NOMO-1 treated with DMSO at 0.1 percent for 48 hours (cell line): ENCODE measurements around the gene TP53TG5.
"Not testable (repeated sequence)": the region's sequence is repeated elsewhere in the genome, so short reads cannot be mapped to it uniquely, and the experiment has no call there.

ENCODE experiments used
- DNase-seq: peaks from one replicate; lab custom pipeline; 2025; ENCODE audit not compliant: unreplicated experiment; lab: John Stamatoyannopoulos, UW

The TP53TG5 gene

DNA sequence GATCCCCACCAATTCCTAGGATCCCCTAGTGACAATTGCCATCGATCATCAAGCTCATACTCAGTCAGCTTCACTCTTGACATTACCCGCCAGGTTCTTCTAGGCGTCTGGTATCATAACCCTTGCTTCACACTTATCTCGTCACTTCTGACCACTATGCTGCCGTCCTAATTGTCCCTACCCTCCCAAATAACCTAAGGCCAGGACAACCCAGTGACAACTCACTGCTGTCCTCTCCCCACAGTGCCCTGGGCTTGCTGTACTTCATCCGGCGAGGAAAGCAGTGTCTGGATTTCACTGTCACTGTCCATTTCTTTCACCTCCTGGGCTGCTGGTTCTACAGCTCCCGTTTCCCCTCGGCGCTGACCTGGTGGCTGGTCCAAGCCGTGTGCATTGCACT is 11.5 kb downstream of the TP53TG5 start:
- no peak for DNase-seq

DNA sequence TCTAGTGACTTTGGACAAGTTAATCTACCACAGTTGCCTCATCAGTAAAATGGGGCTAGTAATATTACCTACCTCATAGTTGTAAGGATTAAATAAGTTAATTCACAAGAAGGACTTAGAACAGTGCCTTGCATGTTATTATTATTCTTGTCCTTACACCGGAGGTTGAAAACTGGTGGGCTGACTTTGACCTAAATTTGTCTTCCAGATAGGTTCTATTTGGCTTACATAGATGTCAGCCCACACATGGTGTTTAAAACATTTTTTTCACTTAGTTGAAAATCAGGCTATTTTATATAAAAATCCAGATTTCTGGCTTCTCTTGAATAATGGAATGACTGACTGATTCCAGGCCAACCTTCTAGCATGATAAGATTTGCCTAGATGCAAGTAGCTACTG is 11.9 kb downstream of the TP53TG5 start:
- no peak for DNase-seq

DNA sequence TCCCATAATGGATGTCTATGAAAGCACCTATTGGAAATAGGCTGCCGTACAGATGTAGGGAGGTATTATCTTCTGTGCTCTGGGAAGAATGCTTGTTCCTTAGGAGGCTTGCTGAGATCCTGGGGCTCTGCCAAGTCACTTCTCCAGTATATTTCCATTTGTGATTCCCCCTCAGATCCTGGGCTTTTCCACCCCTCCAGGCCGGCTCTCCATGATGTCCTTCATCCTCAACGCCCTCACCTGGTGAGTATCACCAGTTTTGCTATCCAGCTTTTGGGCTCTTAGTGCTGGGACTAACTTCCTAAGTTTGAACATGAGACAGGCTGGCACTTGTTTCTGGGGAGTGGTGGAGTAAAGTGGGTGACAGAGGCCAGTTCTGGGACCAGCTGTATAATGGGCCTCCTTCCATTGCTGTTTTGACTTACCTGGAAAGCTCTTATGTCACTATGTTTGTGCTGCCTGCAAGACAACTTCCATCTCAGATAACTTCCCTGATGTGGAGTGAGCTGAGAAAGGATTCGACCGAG is 12.6 kb downstream of the TP53TG5 start:
- no peak for DNase-seq

DNA sequence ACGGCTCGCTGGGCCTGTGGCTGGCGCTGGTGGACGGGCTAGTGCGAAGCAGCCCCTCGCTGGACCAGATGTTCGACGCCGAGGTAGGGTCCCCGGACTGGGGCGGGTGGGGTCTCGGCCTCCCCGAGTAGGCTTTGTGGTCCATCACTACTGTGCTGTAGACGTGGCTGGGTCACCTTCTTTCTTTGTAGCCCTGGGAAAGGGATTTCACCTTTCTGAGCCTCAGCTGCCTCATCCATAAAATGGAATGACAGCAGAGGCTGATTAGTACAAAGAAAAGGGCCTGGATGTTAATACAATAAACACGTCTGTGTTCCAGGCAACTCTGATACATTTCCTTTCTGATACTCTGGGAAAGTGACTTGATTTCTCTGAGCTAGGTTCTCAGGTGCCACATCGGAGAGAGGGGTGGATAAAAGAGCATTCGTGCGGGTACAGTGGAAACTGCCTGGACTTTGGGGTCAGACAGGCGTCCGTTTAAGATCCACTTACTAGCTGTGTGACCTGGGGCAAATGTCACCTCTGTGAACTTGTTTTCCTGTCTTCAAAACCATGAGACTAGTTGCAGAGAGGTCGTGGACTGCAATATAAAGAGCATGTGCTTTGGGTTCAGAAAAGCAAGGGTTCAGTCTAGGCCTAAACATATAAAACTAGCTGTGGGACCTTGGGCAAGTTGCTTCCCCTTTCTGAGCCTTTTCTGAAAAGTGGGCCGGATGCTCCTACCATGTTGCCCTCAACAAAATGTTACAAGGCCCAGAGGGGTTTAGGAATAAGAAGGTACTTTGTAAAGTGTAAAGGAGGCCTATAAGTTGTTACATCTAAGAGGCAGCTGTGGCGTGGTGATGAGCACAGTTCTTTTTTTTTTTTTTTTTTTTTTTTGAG is 14.3 kb downstream of the TP53TG5 start:
- no peak for DNase-seq

DNA sequence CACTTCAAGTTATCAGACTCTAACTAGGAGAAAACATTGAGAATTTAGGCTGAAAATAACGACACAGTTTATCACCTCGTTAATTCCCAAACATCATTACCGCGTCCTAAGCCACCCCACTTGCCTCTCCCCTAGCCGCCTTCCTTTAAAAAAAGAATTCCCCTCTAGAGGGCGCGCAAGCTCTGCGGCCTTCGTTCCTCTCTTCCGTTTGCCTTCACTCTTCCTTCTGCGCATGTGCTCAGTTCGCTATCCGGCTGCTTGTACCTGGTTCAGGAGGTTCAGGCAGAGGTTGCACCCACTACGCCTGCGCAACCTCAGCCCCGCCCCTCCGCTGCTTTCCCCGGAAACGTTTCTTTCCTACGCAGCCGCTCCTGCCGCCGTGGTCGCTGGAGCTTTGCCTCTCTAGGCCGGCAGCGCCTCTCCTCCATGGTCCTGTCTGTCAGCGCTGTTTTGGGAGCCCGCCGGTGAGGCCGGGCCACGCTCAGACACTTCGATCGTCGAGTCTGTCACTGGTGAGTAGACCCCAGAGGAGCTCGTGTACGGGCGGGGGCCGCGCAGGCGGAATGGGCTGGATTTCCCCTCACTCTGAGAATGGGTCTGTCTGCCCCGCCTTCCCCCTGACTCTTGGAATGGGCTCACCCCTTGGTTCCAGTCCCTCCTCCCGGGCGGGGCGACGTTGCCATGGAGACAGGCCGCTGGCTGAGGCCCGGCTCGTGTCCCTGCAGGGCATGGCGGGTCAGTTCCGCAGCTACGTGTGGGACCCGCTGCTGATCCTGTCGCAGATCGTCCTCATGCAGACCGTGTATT is 15.1 kb downstream of the TP53TG5 start, which contains the start of gene SYS1:
SYS1 (plus strand) TSS at position 353 of the 807 bp plus-strand sequence; CDS start at position 729, 376 bp downstream.
- DNase-seq: peak; percentile 99

DNA sequence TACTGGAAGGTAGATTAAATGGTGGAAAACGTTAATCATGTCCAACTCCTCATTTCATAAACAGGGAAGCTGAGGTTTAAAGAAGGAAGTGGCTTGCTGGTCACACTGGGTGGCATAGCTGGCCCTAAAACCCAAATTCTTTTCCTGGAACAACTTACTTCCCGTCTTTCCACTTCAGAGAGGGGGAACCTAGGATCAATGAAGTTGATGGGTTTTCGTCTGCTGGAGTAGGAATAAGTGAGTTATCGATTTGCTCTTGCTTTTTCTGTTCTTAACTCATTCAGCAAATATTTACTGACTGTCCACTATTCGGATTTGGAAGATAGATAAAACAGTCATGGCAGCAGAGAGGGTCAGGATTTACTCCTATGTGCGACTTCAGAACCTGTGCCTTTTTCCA is 16.3 kb downstream of the TP53TG5 start:
- peak; percentile 34 for DNase-seq

DNA sequence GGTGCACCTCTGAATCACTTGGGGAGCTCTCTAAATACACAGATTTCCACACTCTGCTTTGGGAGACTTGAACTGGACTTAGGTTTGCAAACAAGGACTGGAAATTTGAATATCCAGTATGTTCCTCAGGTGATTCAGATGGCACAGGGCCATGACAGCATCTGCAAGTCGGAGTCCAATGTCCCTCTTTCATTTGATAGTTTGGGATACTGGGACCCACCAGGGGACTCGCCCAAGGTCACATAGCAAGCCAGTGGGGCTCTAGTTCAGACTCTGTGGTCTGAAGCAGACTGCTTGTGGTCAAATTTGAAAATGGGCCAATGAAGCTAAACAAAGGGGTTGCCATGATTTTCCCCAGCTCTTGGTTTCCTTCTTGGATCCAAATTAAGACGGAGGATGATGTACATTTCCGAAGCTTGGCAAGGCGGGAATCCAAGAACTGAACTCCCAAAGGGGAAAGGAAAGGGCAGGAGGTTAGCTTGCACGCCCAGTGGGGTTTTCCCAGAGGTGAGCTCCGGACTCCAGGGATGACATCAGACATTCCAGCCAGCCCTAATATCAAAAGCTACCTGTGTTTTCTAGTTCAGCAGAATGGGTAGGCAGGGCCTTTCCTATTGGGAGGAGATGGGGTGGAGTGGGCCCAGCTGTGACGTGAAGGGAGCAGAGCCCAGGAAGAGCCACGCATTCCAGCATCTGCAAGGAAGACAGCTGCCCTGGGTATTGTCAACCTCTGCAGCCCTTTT is 18.5 kb downstream of the TP53TG5 start:
- no peak for DNase-seq

DNA sequence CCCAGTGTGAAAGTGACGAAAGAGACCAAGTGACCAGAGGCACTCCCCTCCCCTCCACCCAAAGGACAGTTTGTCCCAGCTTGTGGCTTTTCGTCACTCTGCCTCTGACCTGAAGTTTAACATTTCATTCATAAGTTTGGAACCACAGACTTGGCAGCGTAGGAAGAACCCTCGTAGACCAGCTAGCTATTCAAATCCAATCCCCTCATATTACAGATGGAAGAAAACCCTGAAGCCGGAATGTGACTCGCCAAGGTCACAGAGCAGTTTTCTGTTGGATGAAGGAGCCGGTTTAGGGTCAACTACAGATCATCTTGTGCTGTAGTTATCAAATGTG is 19.1 kb downstream of the TP53TG5 start:
- no peak for DNase-seq

DNA sequence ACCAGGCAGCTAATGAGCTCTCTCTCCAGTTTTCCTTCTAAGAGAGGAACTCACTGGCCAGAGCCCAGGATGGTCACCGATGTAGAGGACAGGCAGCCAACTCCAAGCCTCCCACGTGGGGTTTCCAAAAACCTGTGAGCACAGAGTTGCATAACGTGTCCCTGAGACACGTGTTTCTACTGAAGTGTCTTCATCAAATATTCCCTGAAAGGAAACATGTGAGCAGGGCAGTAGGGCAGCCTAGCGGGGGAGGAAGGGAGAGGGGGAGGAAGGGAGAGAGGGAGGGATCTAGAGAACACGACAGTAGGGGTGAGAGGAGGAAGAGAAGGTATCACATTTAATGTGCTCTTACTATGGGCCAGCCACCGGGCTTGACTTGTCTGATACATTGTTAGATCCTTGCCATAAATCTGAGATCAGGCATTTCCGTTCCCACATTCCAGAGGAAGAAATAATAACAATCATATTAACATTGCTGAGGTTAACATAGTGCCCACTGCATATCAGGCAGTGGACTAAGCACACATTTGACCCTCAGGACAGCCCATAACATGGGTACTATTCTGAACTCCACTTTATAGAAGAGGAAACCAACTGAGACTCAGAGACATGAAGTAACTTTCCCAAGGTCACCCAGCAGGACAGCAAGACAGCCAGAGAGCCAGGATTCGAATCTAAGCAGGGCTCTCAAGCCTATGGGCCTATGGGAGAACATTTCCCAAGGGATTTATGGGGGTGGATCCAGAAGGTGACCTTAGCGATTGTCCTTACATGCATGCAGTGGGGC is 19.6 kb downstream of the TP53TG5 start:
- peak; percentile 13 for DNase-seq

DNA sequence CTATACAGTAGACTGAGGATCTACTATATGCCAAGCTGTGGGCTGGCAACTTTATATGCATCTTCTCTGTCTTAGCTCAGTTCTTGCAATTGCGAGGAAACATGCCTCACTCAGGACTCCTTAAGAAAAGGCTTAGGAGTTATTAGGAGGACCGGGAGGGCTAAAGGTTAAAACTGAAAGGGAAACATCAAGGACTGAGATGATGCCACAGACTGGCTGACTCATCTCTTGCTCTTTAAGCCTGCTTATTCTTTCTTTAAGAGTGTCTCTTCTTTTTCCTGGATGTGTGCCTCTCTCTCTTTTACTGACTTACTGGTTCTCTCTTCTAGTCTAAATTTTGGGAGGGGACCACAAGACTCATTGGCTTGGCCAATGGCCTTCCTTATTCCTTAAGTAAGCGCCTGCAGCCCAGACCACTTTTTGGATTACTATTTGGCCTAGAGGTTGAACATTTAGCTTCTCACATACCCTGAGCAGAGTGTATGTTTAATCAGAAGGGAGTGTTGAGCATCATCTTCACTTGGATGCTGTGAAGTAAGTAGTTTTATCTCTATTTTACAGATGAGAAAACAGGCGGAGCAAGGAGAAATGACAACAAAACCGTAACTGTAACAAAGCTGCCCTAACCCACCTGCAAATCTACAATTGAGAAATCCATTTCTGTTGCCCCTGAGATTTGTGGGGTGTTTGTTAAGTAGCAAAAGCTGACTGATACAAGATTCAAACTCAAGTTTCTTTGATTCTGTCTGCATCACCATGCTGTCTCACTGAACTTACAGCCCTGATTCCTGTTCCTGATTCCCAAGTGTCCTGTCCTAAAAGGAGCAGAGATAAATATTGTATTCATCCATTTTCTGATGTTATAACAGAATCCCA is 22.7 kb downstream of the TP53TG5 start:
- peak; percentile 6 for DNase-seq

DNA sequence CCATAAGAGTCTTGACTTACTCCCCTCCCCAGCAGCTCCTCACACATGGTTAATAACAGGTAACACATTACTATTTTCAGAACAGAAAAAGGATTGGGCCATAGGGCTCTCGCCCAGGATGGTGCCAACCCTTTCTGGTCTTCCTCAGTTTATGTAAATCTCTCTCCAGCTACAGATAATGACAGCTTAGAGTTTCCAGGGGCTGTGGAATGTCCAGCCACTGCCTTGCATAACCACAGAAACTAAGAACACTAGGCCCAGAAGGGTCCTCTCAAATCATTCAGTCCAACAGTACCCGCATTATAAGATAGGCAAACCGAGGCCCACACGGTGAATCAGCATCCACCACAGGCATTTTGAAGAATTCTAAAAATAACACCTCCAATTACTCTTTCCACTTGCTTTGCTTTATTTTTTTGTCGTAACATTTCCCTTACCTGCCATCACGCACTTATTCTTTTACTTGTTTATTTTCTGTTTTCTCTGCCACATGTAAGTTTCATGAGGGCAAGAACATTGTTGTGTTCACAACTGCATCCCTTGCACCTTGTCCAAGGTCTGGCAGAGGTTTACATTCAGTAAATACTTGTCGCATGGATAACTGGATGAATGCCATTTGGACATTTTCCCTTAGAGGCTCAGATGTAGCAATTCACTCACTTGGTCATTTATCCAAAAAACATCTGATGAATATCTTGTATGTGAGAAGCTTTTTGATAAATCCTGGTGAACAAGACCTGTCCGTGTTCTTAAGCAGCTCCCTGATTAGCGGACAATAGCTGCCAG is 23.5 kb downstream of the TP53TG5 start:
- DNase-seq: no peak

DNA sequence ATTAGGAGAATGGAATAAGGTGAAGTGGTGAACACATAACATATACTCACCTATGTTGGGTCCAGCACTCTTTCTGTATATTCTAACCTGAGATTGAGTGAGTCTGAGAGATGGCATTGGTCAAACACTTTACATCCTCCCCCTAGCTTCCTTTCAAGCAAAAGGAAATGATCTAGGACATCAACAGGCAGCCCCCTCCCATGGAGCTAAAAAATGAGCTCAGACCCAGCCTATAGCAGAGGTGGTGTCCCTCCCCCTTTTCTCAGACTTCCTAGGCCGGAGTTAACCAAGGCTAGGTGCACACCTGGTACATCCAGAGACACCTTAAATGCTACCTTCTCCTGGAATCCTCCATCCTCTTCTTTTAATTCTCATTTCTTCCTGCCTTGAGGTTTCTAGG is 24.4 kb downstream of the TP53TG5 start:
- no peak for DNase-seq

DNA sequence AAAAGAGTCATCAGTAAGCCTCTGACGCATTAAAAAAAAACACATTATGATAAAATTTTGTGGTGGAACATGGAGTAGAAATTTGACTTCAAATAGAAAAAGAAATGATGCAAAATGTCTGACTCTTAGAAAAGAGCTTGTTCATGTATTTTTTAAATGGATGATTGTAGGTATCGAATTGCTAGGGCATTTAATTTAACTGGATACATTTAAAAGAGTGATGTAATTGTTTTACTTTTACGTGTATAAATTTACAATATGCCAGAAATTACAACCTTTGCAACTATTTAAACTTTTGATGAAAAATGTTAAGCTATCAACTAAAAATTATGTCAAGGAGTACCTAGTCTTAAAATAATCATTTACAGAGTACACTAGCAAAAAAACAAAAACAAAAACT is 25.4 kb downstream of the TP53TG5 start:
- no peak for DNase-seq

DNA sequence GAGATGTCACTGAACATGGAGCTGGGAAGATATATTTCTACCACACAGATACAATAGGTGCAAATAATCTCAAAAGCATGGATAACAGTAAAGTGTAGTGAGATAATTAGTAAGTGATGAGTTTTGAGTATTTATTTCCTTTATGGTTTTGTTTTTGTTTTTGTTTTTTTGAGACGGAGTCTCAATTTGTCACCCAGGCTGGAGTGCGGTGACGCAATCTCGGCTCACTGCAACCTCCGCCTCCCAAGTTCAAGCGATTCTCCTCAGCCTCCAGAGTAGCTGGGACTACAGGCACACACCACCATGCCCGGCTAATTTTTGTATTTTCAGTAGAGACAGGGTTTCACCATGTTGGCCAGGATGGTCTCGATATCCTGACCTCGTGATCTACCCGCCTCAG is 27.3 kb downstream of the TP53TG5 start:
- DNase-seq: not testable (repeated sequence)

DNA sequence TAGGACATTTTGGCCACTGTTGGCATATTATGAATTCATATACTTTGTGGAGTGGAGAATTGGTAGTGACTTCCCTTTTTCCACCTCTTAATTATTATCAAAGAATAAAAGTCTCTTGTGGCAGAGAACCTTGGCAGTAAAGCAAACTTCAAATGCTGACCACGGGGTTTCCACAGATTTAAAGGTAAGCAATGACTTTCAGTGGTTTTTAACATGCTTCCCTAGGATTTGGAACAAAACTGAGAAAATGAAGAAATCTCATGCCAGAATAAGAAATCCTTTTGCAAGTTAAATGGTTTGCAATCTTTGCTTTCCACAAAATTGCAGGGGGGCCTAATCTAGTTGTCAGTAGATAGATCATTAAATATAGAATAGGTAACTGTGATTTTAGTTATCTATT is 27.9 kb downstream of the TP53TG5 start:
- DNase-seq: peak; percentile 10

DNA sequence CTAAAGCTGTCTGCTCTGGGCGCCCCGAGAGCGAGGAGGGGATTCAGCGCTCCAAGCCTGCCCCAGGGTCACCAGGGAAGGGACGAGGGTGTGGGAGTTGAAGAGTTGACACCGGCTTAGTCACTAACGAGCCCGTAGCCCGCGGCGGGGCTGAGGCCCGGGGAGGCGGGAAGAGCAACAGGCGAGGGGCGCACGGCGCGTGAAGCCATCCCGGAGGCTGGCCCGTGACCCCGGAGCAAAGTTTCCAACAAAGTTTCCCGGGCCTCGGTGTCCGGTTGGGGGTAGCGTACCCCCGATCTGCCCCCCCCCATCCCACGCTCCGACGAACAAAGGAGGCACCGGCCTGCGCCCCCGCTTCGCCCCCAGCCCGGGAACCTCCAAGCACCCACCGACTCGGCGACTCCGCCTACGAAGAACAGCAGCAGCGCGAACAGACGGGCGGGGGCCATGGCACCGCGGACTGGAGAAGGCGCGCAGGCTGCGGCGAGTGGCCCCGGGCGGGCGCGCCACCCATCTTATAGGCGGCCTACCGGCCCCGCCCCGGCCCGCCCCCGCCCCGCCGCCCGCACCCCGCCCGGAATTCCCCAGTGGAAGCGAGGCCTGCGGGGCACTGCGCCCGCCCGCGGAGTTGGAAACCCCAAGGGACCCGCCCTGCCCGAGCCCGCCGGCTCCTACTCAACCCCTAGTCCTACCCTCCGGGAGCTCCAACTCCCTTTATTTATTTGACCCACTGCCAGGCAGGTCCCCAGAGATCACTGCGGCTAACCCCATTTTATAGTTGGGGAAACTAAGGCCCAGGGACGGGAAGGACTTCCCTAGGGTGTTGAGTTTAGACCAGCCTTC is 30.0 kb downstream of the TP53TG5 start, which contains the start of gene SDC4:
SDC4 (minus strand) TSS at position 489 of the 843 bp plus-strand sequence; CDS start at position 449, 40 bp downstream.
- DNase-seq: peak; percentile 28

DNA sequence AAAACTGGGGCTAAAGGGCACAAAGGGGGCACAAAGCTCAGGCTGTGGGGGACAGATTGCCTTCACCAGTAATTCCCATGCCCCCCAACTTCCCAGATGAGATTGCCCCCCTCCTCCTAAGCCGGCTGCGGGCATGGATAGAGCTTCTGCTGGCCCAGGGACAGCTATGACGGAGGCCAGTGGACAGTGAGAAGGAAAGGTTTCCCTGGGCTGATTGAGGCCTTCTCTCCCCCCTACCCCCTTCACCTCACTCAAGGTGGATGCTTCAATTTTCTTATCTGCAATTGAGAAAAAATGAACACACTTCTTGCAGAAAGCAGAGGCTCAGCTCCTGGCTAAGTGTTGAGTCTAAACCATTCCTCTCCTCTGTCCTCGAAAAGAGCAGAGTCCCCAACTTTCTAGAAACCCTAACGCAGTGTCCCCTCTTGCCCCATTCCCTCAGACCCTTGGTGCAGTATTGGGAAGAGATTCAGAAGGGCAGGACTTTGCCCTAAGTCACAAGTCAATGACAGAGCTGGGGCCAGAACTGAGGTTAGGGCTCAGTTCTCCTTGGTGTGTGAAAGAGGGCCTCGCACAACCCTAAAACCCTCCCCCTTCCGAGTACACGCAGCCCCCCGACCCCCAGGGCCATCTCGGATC is 30.7 kb downstream of the TP53TG5 start:
- peak; percentile 26 for DNase-seq
